Measurements from ENCODE around the gene FUOM.

FUOM gene

GRCh38 chr10:133344236-133344635, 13.6 kb downstream of the FUOM start:
- Histone ChIP-seq H3K27me3 (ENCODE audit: insufficient read depth, poor library complexity, severe bottlenecking) (no peaks in the 10 kb centered on the region), H3K4me3 (replicated peaks; ENCODE audit: insufficient read depth, low read length) (no peak overlapping the region)
- TF ChIP-seq SPI1 (IDR thresholded peaks at IDR 0.05; ENCODE audit: borderline replicate concordance, low read depth) = no peak
- no peak for TF ChIP-seq CTCF (IDR thresholded peaks at IDR 0.05; ENCODE audit: insufficient read depth, low read length)
- no peak for TF ChIP-seq POLR2AphosphoS5 (IDR thresholded peaks at IDR 0.05; ENCODE audit: low read depth)
- TF ChIP-seq REST (IDR thresholded peaks at IDR 0.05; ENCODE audit: insufficient replicate concordance, low read depth) = no peak
- TF ChIP-seq GABPA (IDR thresholded peaks at IDR 0.05; ENCODE audit: low read depth) = no peak

GRCh38 chr10:133343558-133343957, 14.3 kb downstream of the FUOM start:
- DNase-seq (ENCODE audit: low read depth in 1 of 2, low spot score in 1 of 2) = no peak
- Histone ChIP-seq H3K27ac (replicated peaks) (no peak overlapping the region), H3K4me3 (replicated peaks; ENCODE audit: insufficient read depth, low read length) (no peak overlapping the region), H3K27me3 (ENCODE audit: insufficient read depth, poor library complexity, severe bottlenecking) (no peaks in the 10 kb centered on the region)
- no peak for TF ChIP-seq POLR2AphosphoS5 (IDR thresholded peaks at IDR 0.05; ENCODE audit: low read depth)
- no peak for TF ChIP-seq REST (IDR thresholded peaks at IDR 0.05; ENCODE audit: insufficient replicate concordance, low read depth)
- TF ChIP-seq CTCF (IDR thresholded peaks at IDR 0.05; ENCODE audit: insufficient read depth, low read length) = no peak
- no peak for TF ChIP-seq SPI1 (IDR thresholded peaks at IDR 0.05; ENCODE audit: borderline replicate concordance, low read depth)
- no peak for TF ChIP-seq GABPA (IDR thresholded peaks at IDR 0.05; ENCODE audit: low read depth)

More at GRCh38 chr10:133344236-133344635, 13.6 kb downstream of the FUOM start:
- DNase-seq (ENCODE audit: low read depth in 1 of 2, low spot score in 1 of 2) = no peak
- no peak overlapping the region for H3K27ac ChIP-seq (replicated peaks)

- H3K4me3 ChIP-seq (replicated peaks; ENCODE audit: insufficient read depth, low read length) = no peak overlapping the region
Observed at GRCh38 chr10:133342942-133343341, 14.9 kb downstream of the FUOM start.

More at GRCh38 chr10:133342942-133343341, 14.9 kb downstream of the FUOM start:
- Histone ChIP-seq H3K27ac (replicated peaks) (no peak overlapping the region), H3K27me3 (ENCODE audit: insufficient read depth, poor library complexity, severe bottlenecking) (no peaks in the 10 kb centered on the region)
- DNase-seq (ENCODE audit: low read depth in 1 of 2, low spot score in 1 of 2) = no peak
- no peak for TF ChIP-seq CTCF (IDR thresholded peaks at IDR 0.05; ENCODE audit: insufficient read depth, low read length)
